ENCODE data around the gene CHEK1. TPM values are rescaled to one million over a fixed set of nuclear protein-coding genes. Genes with fewer than 3 reads are reported as not detected.
"Not testable (repeated sequence)": the region's sequence is repeated elsewhere in the genome, so short reads cannot be mapped to it uniquely, and the experiment has no call there.

CHEK1 gene
- total RNA-seq, result 105 and 106 TPM in 2 replicates
- long read RNA-seq, full-length matches to known transcripts, result 104 of 167 reads
- long read RNA-seq, partial matches to known transcripts, result 26 of 167 reads
- long read RNA-seq, other reads (novel, unspliced or antisense), result 37 of 167 reads

GRCh38 chr11:125624756-125625213 lies at the start of gene CHEK1:
Gene CHEK1 (plus strand): TSS chr11:125625163. CDS start chr11:125626769, 1,606 bp downstream.
- no peak for TF ChIP-seq CTCF (conservative IDR thresholded peaks at IDR 0.05)
- Mint-ChIP-seq H3K36me3 (ENCODE audit: low read depth) (peaks cover 1% of the 10 kb centered on the region), H3K4me3 (peak within 1 kb of the TSS; percentile 93), H3K4me1 (peaks cover 28% of the 10 kb centered on the region), H3K9me3 (no peaks in the 10 kb centered on the region), H3K27ac (ENCODE audit: unreplicated experiment) (peak within 1 kb of the TSS; percentile 96), H3K27me3 (ENCODE audit: low read depth) (peaks cover 2% of the 10 kb centered on the region)
- DNase-seq (ENCODE audit: low read depth, low spot score), result no peak

- H3K4me3 Mint-ChIP-seq; H3K27ac Mint-ChIP-seq (ENCODE audit: unreplicated experiment); H3K4me1 Mint-ChIP-seq; H3K9me3 Mint-ChIP-seq; DNase-seq (ENCODE audit: low read depth, low spot score); H3K27me3 Mint-ChIP-seq (ENCODE audit: low read depth): not testable (repeated sequence)
- peaks cover 18% of the 10 kb centered on the region for H3K36me3 Mint-ChIP-seq (ENCODE audit: low read depth)
Observed at GRCh38 chr11:125577181-125577580, 47.8 kb upstream of the CHEK1 start.

- no peaks in the 10 kb centered on the region for H3K27me3 Mint-ChIP-seq (ENCODE audit: low read depth)
- no peak for TF ChIP-seq CTCF (conservative IDR thresholded peaks at IDR 0.05)
- no peak overlapping the region for H3K27ac Mint-ChIP-seq (ENCODE audit: unreplicated experiment)
- DNase-seq (ENCODE audit: low read depth, low spot score), result no peak
- H3K4me1 Mint-ChIP-seq, result no peaks in the 10 kb centered on the region
- H3K9me3 Mint-ChIP-seq, result no peaks in the 10 kb centered on the region
- peaks cover 24% of the 10 kb centered on the region for H3K36me3 Mint-ChIP-seq (ENCODE audit: low read depth)
- H3K4me3 Mint-ChIP-seq, result no peak overlapping the region
Observed at GRCh38 chr11:125578783-125579182, 46.2 kb upstream of the CHEK1 start.

- TF ChIP-seq CTCF (conservative IDR thresholded peaks at IDR 0.05), result no peak
- DNase-seq (ENCODE audit: low read depth, low spot score), result no peak
- H3K4me3 Mint-ChIP-seq, result no peak overlapping the region
- no peak overlapping the region for H3K27ac Mint-ChIP-seq (ENCODE audit: unreplicated experiment)
- no peaks in the 10 kb centered on the region for H3K9me3 Mint-ChIP-seq
- peaks cover 33% of the 10 kb centered on the region for H3K36me3 Mint-ChIP-seq (ENCODE audit: low read depth)
- no peaks in the 10 kb centered on the region for H3K27me3 Mint-ChIP-seq (ENCODE audit: low read depth)
- H3K4me1 Mint-ChIP-seq, result no peaks in the 10 kb centered on the region
Observed at GRCh38 chr11:125579811-125580210, 45.2 kb upstream of the CHEK1 start.

- TF ChIP-seq CTCF (conservative IDR thresholded peaks at IDR 0.05), result no peak
- DNase-seq (ENCODE audit: low read depth, low spot score), result no peak
- Mint-ChIP-seq H3K4me3 (no peak overlapping the region), H3K9me3 (no peaks in the 10 kb centered on the region), H3K27ac (ENCODE audit: unreplicated experiment) (no peak overlapping the region), H3K36me3 (ENCODE audit: low read depth) (peaks cover 24% of the 10 kb centered on the region), H3K4me1 (peaks cover 4% of the 10 kb centered on the region), H3K27me3 (ENCODE audit: low read depth) (no peaks in the 10 kb centered on the region)
Observed at GRCh38 chr11:125583496-125583895, 41.5 kb upstream of the CHEK1 start.

GRCh38 chr11:125585487-125585886 lies 39.5 kb upstream of the CHEK1 start:
- TF ChIP-seq CTCF (conservative IDR thresholded peaks at IDR 0.05), result no peak

More at GRCh38 chr11:125585487-125585886, 39.5 kb upstream of the CHEK1 start:
- H3K4me1 Mint-ChIP-seq, result peaks cover 6% of the 10 kb centered on the region
- H3K9me3 Mint-ChIP-seq, result no peaks in the 10 kb centered on the region
- H3K27ac Mint-ChIP-seq (ENCODE audit: unreplicated experiment), result no peak overlapping the region
- no peak for DNase-seq (ENCODE audit: low read depth, low spot score)
- no peak overlapping the region for H3K4me3 Mint-ChIP-seq
- H3K36me3 Mint-ChIP-seq (ENCODE audit: low read depth), result peaks cover 18% of the 10 kb centered on the region
- no peaks in the 10 kb centered on the region for H3K27me3 Mint-ChIP-seq (ENCODE audit: low read depth)
